Fibroblast of mammary gland (primary cell): ENCODE data around the gene UACA.

Experiments
- DNase-seq: peaks from one replicate; pipeline ENCODE4 v3.0.0-alpha.2; 2010; ENCODE audit warnings: low read depth
- H3K4me3 ChIP-seq: 2 replicates; pipeline ENCODE4 v1.5.1; 2011; ENCODE audit warnings: low read depth, mild to moderate bottlenecking, low read length, moderate library complexity; ENCODE audit not compliant: control insufficient read depth
- CTCF ChIP-seq: conservative IDR thresholded peaks from 2 replicates; pipeline ENCODE4 v1.5.1; 2011; ENCODE audit warnings: low read depth, low read length, inconsistent platforms; ENCODE audit not compliant: control insufficient read depth, insufficient read depth

Gene UACA

DNA sequence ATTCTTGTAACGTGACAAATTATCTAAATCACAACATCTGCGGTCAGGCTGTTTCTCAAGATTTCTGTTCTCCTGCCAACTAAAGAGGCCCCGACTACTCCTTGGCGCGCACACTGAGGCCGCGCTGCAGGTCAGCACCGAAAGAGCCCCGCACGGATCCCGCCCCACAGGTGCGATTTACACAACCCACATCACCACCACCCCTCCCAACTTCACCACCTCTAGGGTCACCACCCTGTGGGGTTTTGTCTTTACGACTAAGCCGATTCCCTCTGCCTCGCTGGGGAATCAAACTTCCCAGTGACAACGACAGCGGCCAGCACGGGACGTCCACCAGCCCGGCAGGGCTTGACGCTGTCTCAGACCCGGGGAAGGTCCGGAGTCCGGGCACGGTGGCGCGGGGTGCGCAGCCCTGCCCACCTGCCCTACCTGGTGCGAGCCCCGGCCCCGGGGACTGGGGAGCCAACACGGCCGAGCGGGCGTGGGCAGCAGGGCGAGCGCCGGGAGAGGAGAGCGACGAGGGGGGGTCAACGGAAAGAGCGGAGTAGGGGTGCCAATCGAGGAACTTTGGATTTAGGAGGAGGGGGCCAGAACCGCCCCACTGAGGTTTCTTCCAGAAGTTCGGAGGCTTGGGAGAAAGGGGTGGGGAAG is 764 bp downstream of the UACA start:
- H3K4me3 ChIP-seq = peak overlapping the region; percentile 92
- peak; percentile 80 for DNase-seq
- no peak for TF ChIP-seq CTCF

DNA sequence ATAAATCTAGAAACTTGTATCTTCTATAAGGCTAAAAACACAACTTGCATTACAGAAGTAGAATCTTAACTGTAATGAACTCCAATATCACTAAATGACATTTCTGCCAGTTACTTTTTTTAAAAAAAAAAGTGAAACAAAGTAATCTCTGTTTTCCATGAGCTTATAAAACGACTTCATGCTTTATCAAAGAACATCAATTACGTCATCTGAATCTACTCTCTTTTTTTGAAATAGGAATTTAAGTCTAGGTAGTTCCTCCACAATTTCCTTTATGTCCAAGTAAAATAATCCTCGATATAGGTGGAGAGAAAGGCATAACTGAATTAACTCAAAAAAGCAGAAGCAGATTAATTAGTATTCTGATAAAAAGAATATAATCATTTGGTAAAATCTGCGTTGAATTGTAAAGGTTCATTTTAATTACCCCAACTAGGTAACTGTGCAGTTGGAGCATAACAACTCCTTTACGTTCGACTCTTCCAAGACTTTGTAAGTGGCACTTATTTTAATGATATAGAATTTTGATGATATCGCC is 1.4 kb downstream of the UACA start:
- no peak for DNase-seq
- H3K4me3 ChIP-seq = peak overlapping the region; percentile 92
- TF ChIP-seq CTCF = no peak

DNA sequence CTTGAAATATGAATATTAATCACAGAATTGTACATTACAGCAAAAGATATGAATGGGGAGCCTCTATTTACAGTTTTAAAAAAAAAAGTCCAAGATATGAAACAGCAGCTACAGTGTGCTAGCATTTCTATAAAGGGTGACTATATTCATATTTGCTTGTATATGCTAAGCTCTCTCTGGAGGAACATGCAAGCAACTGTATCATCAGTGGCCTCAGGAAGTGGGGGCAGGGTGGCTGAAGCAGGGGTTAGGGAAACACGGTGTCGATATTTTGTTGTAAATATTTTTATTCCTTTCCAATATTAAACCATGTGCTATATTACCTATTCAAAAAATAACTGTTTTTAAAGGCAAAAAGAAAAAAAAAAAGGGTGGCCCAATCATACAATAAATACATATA is 2.3 kb downstream of the UACA start:
- DNase-seq = no peak
- H3K4me3 ChIP-seq = peak overlapping the region; percentile 92
- TF ChIP-seq CTCF = no peak

DNA sequence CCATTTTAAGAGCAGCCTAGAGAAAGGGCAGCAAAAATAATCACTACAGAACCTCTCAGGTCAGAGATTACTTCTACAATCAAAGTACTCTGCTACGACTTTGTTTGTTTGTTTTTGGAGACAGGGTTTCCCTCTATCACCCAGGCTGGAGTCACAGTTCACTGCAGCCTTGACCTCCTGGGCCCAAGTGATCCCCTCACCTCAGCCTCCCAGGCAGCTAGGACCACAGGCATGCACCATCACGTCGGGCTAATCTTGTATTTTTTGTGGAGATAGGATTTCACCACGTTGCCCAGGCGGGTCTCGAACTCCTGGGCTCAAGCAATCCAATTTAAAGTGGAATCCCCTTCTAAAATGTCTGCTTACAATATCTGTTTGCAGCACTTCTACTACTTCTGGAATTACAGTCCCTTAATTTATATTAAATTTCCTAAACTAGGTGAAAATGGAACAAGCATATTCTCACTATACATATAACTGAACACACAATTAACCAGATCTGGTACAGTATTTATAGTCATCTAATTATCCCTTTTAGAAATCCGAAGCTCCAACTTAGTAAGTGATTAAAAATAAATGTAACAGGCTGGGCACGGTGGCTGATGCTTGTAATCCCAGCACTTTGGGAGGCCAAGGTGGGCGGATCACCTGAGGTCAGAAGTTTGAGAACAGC is 4.4 kb downstream of the UACA start:
- TF ChIP-seq CTCF = no peak
- no peak overlapping the region for H3K4me3 ChIP-seq
- DNase-seq = no peak

DNA sequence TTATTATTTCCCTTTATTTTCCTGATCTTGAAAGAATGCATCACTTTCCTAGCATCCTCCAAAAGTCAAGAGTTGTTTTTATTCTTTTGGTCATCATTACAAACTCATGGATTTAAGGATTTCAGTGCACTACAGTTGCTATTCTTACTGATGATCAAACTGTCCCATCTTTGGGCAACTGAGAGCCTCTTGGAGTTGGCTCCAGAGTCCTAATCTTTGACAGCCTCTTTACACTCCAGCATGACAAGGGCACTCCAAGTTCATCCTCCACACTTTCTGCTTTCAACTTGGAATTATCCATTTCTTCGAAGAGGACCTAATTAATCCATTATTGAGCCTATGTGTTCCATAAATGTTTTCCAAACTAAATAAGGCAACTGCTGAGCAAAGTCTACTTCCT is 5.7 kb downstream of the UACA start:
- H3K4me3 ChIP-seq = no peak overlapping the region
- TF ChIP-seq CTCF = no peak
- no peak for DNase-seq

DNA sequence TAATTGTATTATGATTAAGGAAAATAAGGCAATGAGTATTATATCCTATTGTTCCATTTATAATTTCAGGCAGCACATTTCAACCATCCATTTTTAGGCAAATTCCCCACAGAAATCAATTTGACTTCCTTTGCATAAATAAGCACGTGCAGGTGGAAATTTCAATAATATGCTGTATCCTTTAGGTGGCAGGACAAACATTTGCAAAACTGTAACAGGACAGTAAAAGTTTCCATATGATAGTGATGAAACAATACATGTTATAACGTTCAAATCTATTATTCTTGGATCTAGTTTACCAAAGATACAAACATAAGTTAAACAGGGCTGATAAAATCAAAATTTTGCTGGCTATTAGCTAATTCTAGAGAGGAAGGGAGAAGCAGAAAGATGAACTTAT is 8.5 kb downstream of the UACA start:
- peak; percentile 11 for TF ChIP-seq CTCF
- no peak for DNase-seq
- no peak overlapping the region for H3K4me3 ChIP-seq
